Endodermal cell (in vitro differentiated cells): ENCODE results near the gene SPACA4. TPM values are rescaled to one million over a fixed set of nuclear protein-coding genes. Genes with fewer than 3 reads are reported as not detected.

Source experiments
- DNase-seq: peaks from one replicate; pipeline ENCODE4 v3.0.0-alpha.2; 2017
- H3K27ac ChIP-seq: 2 replicates; pipeline ENCODE4 v1.5.1; 2013; ENCODE audit warnings: mild to moderate bottlenecking, low read depth, low read length, moderate library complexity
- H3K27me3 ChIP-seq: 2 replicates; pipeline ENCODE4 v1.6.1; 2013; ENCODE audit warnings: mild to moderate bottlenecking, low read length, moderate library complexity; ENCODE audit not compliant: insufficient read depth, control insufficient read depth, poor library complexity, severe bottlenecking
- H3K36me3 ChIP-seq: 2 replicates; pipeline ENCODE4 v1.7.0; 2013; ENCODE audit warnings: mild to moderate bottlenecking, low read length, moderate library complexity; ENCODE audit not compliant: control insufficient read depth, insufficient read depth
- H3K4me1 ChIP-seq: one replicate; pipeline ENCODE4 v1.7.0; 2013; ENCODE audit warnings: low read length; ENCODE audit not compliant: control insufficient read depth, insufficient read depth
- H3K4me3 ChIP-seq: 2 replicates; pipeline ENCODE4 v1.5.1; 2013; ENCODE audit warnings: mild to moderate bottlenecking, low read length, moderate library complexity
- H3K9ac ChIP-seq: 2 replicates; pipeline ENCODE4 v1.6.1; 2013; ENCODE audit warnings: mild to moderate bottlenecking, low read length, moderate library complexity; ENCODE audit not compliant: poor library complexity, severe bottlenecking; ENCODE audit errors: extremely low read depth
- H3K9me3 ChIP-seq: 2 replicates; pipeline ENCODE4 v1.6.1; 2013; ENCODE audit warnings: mild to moderate bottlenecking, low read length, moderate library complexity; ENCODE audit not compliant: control insufficient read depth
- H3K27ac Mint-ChIP-seq: 2 replicates; pipeline ENCODE4 v1.8.0; 2020; ENCODE audit warnings: mixed read lengths
- H3K27me3 Mint-ChIP-seq: 2 replicates; pipeline ENCODE4 v1.8.0; 2021; ENCODE audit warnings: mild to moderate bottlenecking, mixed read lengths; ENCODE audit not compliant: insufficient read depth
- H3K36me3 Mint-ChIP-seq: 2 replicates; pipeline ENCODE4 v1.8.0; 2020; ENCODE audit warnings: low read depth, mixed read lengths
- H3K4me1 Mint-ChIP-seq: 2 replicates; pipeline ENCODE4 v1.8.0; 2020; ENCODE audit warnings: mixed read lengths
- H3K4me3 Mint-ChIP-seq: 2 replicates; pipeline ENCODE4 v1.8.0; 2020; ENCODE audit warnings: mild to moderate bottlenecking, moderate library complexity, mixed read lengths
- H3K9me3 Mint-ChIP-seq: 2 replicates; pipeline ENCODE4 v1.8.0; 2020; ENCODE audit warnings: mild to moderate bottlenecking, mixed read lengths
- WGBS, 2 experiments: methylation state at CpG; one replicate each; pipeline versions ENCODE4 v1.1.5 to v1.1.7; 2013; ENCODE audit warnings: missing lambda C conversion rate in 2 of 2, mixed read lengths in 1 of 2; ENCODE audit not compliant: insufficient coverage in 1 of 2, insufficient read length in 1 of 2; 5-methylcytosine and 5-hydroxymethylcytosine counted together
- total RNA-seq, 2 donors: library from RNA; stranded (reverse); fragmentation: NEBNext Ultra II Directional in 1 of 2; extraction: Animal tissue kit (Norgen Biotek cat#: 25700) in 1 of 2; gene quantifications; 2 replicates in 1 of 2; 3 replicates in 1 of 2; pipeline ENCODE4 v1.2.1, GENCODE V29; 2021
- TF ChIP-seq, protein P1 (sequence below): fragments of 200-600 bp; sonication (generic); conservative IDR thresholded peaks from 2 replicates; pipeline ENCODE4 v1.5.0; 2021; ENCODE audit warnings: antibody characterized with exemption, mild to moderate bottlenecking

Gene SPACA4
- total RNA-seq, 2 donors from 2014 or later = not detected

DNA sequence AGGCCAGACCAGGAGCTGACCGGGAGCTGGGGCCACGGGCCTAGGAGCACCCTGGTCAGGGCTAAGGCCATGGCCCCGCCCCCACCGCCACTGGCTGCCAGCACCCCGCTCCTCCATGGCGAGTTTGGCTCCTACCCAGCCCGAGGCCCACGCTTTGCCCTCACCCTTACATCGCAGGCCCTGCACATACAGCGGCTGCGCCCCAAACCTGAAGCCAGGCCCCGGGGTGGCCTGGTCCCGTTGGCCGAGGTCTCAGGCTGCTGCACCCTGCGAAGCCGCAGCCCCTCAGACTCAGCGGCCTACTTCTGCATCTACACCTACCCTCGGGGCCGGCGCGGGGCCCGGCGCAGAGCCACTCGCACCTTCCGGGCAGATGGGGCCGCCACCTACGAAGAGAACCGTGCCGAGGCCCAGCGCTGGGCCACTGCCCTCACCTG, 19.4 kb downstream of the SPACA4 start:
- Histone ChIP-seq H3K4me3 (peak overlapping the region; percentile 89), H3K9me3 (no peaks in the 10 kb centered on the region), H3K27me3 (no peaks in the 10 kb centered on the region), H3K9ac (no peak overlapping the region), H3K4me1 (peaks cover 15% of the 10 kb centered on the region), H3K27ac (no peak overlapping the region), H3K36me3 (peaks cover 10% of the 10 kb centered on the region)
- TF ChIP-seq, protein P1, sequence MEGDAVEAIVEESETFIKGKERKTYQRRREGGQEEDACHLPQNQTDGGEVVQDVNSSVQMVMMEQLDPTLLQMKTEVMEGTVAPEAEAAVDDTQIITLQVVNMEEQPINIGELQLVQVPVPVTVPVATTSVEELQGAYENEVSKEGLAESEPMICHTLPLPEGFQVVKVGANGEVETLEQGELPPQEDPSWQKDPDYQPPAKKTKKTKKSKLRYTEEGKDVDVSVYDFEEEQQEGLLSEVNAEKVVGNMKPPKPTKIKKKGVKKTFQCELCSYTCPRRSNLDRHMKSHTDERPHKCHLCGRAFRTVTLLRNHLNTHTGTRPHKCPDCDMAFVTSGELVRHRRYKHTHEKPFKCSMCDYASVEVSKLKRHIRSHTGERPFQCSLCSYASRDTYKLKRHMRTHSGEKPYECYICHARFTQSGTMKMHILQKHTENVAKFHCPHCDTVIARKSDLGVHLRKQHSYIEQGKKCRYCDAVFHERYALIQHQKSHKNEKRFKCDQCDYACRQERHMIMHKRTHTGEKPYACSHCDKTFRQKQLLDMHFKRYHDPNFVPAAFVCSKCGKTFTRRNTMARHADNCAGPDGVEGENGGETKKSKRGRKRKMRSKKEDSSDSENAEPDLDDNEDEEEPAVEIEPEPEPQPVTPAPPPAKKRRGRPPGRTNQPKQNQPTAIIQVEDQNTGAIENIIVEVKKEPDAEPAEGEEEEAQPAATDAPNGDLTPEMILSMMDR = no peak
- peaks cover 27% of the 10 kb centered on the region for H3K4me1 Mint-ChIP-seq
- peak overlapping the region; percentile 89 for H3K4me3 Mint-ChIP-seq
- H3K9me3 Mint-ChIP-seq = no peaks in the 10 kb centered on the region
- H3K27me3 Mint-ChIP-seq = no peaks in the 10 kb centered on the region
- 94 to 97% methylated on average over 20 to 30 of the region's 30 CpGs for WGBS, 2 experiments
- DNase-seq = peak; percentile 49
- H3K36me3 Mint-ChIP-seq = peaks cover 11% of the 10 kb centered on the region
- no peak overlapping the region for H3K27ac Mint-ChIP-seq

DNA sequence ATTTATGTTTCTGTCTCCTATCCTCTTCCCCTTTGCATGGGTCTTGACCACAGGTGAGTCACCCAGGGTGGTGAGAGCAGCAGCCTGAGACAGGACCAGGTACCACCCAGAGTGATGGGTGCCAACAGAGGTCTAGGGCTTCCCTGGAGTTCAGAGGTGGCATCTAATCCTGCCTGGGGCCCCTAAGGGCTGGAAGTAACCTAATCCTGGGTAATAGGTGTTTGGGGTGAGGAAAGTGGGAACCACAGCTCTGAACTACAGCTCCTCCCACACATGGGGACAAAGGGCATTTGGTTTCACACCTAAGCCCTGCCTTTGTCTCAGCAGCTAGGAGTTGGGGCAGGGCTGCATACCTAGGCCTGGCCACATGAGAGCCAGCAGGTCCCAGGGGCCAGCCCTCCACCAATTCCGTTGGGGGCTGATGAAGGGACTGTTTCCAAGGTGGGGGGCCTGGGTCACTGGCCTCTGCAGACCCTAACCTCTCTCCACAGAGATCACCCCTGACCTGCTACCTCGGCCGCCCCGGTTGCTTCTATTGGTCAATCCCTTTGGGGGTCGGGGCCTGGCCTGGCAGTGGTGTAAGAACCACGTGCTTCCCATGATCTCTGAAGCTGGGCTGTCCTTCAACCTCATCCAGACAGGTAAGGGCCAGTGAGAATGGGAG, 20.8 kb downstream of the SPACA4 start:
- Histone ChIP-seq H3K4me1 (peaks cover 15% of the 10 kb centered on the region), H3K36me3 (peaks cover 10% of the 10 kb centered on the region), H3K27ac (no peak overlapping the region), H3K9me3 (no peaks in the 10 kb centered on the region), H3K27me3 (no peaks in the 10 kb centered on the region), H3K4me3 (no peak overlapping the region), H3K9ac (peak overlapping the region; percentile 38)
- Mint-ChIP-seq H3K4me3 (peak overlapping the region; percentile 24), H3K36me3 (peaks cover 11% of the 10 kb centered on the region), H3K27me3 (no peaks in the 10 kb centered on the region), H3K4me1 (peaks cover 27% of the 10 kb centered on the region), H3K27ac (peak overlapping the region; percentile 91), H3K9me3 (no peaks in the 10 kb centered on the region)
- DNase-seq = peak; percentile 81
- WGBS, 2 experiments = 83 to 92% methylated on average over 2 to 6 of the region's 6 CpGs
- TF ChIP-seq, protein P1 = no peak

DNA sequence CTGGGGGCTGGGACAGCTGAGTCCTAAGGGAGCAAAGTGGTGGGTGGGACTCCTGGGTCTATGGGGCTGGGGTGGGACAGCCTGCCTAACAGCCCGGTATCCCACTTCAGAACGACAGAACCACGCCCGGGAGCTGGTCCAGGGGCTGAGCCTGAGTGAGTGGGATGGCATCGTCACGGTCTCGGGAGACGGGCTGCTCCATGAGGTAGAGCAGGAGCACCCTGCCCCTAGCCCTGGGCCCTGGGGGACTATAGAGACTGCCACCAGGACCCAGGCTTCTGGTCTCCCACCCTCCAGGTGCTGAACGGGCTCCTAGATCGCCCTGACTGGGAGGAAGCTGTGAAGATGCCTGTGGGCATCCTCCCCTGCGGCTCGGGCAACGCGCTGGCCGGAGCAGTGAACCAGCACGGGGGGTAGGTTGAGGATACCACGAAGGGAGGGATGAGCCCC, 21.3 kb downstream of the SPACA4 start:
- no peak overlapping the region for H3K27ac ChIP-seq
- H3K27me3 ChIP-seq = no peaks in the 10 kb centered on the region
- H3K4me1 Mint-ChIP-seq = peaks cover 27% of the 10 kb centered on the region
- peak overlapping the region; percentile 38 for H3K9ac ChIP-seq
- no peaks in the 10 kb centered on the region for H3K9me3 ChIP-seq
- no peaks in the 10 kb centered on the region for H3K27me3 Mint-ChIP-seq
- H3K4me3 Mint-ChIP-seq = no peak overlapping the region
- no peak overlapping the region for H3K4me3 ChIP-seq
- DNase-seq = no peak
- no peaks in the 10 kb centered on the region for H3K9me3 Mint-ChIP-seq
- TF ChIP-seq, protein P1 = no peak
- peaks cover 10% of the 10 kb centered on the region for H3K36me3 ChIP-seq
- peak overlapping the region; percentile 91 for H3K27ac Mint-ChIP-seq
- H3K4me1 ChIP-seq = peaks cover 20% of the 10 kb centered on the region
- 96% methylated on average over 13 to 17 of the region's 17 CpGs for WGBS, 2 experiments
- peaks cover 14% of the 10 kb centered on the region for H3K36me3 Mint-ChIP-seq
